Neural crest cell (in vitro differentiated cells): ENCODE measurements around the gene LSR. TPM values are rescaled to one million over a fixed set of nuclear protein-coding genes. Genes with fewer than 3 reads are reported as not detected.

Experiments used
- DNase-seq: peaks from one replicate; pipeline ENCODE4 v3.0.0; 2021; ENCODE audit warnings: low read depth, mixed read lengths, low spot score
- H3K27ac Mint-ChIP-seq: one replicate; pipeline ENCODE4 v1.8.0; 2021; ENCODE audit warnings: mild to moderate bottlenecking, mixed read lengths; ENCODE audit not compliant: unreplicated experiment
- H3K27me3 Mint-ChIP-seq: 2 replicates; pipeline ENCODE4 v1.8.0; 2021; ENCODE audit warnings: low read depth, mild to moderate bottlenecking, mixed read lengths
- H3K36me3 Mint-ChIP-seq: 2 replicates; pipeline ENCODE4 v1.8.0; 2021; ENCODE audit warnings: low read depth, mild to moderate bottlenecking, mixed read lengths
- H3K4me1 Mint-ChIP-seq: 2 replicates; pipeline ENCODE4 v1.8.0; 2021; ENCODE audit warnings: mixed read lengths
- H3K4me3 Mint-ChIP-seq: one replicate; pipeline ENCODE4 v1.8.0; 2021; ENCODE audit warnings: mild to moderate bottlenecking, mixed read lengths
- H3K9me3 Mint-ChIP-seq: 2 replicates; pipeline ENCODE4 v1.8.0; 2021; ENCODE audit warnings: mixed read lengths
- long read RNA-seq: library from polyadenylated mRNA; unstranded; transcript quantifications from one replicate; pipeline ENCODE4 v2.0.0, GENCODE V29; 2020
- total RNA-seq: library from RNA; stranded (reverse); gene quantifications from 2 replicates; pipeline ENCODE4 v1.2.1, GENCODE V29; 2021
- TF ChIP-seq, protein P1 (sequence below): fragments of 200-600 bp; sonication (generic); conservative IDR thresholded peaks from 2 replicates; pipeline ENCODE4 v1.5.0; 2021; ENCODE audit warnings: antibody characterized with exemption, mild to moderate bottlenecking

The LSR gene, protein sequence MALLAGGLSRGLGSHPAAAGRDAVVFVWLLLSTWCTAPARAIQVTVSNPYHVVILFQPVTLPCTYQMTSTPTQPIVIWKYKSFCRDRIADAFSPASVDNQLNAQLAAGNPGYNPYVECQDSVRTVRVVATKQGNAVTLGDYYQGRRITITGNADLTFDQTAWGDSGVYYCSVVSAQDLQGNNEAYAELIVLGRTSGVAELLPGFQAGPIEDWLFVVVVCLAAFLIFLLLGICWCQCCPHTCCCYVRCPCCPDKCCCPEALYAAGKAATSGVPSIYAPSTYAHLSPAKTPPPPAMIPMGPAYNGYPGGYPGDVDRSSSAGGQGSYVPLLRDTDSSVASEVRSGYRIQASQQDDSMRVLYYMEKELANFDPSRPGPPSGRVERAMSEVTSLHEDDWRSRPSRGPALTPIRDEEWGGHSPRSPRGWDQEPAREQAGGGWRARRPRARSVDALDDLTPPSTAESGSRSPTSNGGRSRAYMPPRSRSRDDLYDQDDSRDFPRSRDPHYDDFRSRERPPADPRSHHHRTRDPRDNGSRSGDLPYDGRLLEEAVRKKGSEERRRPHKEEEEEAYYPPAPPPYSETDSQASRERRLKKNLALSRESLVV
- 3.5 and 4.0 TPM in 2 replicates for total RNA-seq
- long read RNA-seq: 0 reads

DNA sequence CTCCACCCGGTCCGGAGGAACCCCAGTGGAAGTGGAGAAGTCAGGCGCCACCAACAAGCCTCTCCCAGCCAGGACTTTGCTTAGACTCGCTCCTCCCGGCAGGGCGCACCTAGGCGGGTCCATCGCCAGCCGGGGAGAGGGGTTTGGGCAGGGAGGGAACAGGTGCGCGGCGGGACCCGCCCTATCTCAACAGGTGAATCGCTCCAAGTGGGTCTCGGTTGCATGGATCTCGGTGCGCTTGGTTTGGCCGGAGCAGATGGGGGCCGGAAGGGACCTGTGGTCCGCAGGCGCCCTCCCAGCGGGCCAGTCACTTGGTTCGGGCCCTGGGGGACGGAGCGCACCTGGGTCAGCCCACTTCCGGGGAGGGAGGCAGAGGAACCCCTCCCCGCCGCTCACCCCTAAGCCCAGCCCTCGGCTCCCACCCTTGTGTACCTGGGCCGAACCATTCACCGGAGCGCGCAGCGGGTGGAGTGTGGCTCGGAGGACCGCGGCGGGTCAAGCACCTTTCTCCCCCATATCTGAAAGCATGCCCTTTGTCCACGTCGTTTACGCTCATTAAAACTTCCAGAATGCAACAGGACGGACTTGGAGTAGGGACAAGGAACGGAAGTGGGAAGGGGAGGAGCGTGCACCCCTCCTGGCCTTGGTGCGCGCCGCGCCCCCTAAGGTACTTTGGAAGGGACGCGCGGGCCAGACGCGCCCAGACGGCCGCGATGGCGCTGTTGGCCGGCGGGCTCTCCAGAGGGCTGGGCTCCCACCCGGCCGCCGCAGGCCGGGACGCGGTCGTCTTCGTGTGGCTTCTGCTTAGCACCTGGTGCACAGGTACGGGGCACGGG is at the start of gene LSR:
Gene LSR (plus strand): TSS at position 693 of the 836 bp plus-strand sequence. CDS start 21 bp downstream, at position 714.
- TF ChIP-seq, protein P1, sequence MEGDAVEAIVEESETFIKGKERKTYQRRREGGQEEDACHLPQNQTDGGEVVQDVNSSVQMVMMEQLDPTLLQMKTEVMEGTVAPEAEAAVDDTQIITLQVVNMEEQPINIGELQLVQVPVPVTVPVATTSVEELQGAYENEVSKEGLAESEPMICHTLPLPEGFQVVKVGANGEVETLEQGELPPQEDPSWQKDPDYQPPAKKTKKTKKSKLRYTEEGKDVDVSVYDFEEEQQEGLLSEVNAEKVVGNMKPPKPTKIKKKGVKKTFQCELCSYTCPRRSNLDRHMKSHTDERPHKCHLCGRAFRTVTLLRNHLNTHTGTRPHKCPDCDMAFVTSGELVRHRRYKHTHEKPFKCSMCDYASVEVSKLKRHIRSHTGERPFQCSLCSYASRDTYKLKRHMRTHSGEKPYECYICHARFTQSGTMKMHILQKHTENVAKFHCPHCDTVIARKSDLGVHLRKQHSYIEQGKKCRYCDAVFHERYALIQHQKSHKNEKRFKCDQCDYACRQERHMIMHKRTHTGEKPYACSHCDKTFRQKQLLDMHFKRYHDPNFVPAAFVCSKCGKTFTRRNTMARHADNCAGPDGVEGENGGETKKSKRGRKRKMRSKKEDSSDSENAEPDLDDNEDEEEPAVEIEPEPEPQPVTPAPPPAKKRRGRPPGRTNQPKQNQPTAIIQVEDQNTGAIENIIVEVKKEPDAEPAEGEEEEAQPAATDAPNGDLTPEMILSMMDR: no peak
- H3K27me3 Mint-ChIP-seq: peaks cover 82% of the 10 kb centered on the region
- no peak for DNase-seq
- peak within 1 kb of the TSS; percentile 69 for H3K4me3 Mint-ChIP-seq
- H3K4me1 Mint-ChIP-seq: peaks cover 20% of the 10 kb centered on the region
- peak within 1 kb of the TSS; percentile 86 for H3K27ac Mint-ChIP-seq
- H3K36me3 Mint-ChIP-seq: peaks cover 2% of the 10 kb centered on the region
- peaks cover 11% of the 10 kb centered on the region for H3K9me3 Mint-ChIP-seq

DNA sequence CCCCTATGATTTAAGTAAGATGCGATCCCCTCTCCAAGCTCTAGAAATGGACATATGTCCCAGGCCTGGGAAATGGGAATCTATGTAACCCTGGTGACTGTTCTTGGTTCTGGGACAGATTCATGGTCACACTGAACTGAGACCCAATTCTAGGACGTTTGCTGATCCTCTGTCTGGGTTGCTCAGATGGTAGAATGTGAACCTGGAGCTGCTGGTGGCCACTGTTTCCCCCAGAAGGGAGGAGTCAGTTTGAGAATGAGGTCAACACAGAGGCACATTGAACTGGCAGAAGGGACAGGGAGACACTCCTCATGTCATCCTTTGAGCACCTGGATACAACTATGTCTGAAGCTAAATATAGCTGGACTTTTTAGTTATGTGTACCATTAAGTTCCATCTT is 49.3 kb upstream of the LSR start:
- no peak for DNase-seq
- Mint-ChIP-seq H3K4me3 (no peak overlapping the region), H3K4me1 (peaks cover 6% of the 10 kb centered on the region), H3K9me3 (no peaks in the 10 kb centered on the region), H3K27ac (no peak overlapping the region), H3K27me3 (peaks cover 30% of the 10 kb centered on the region), H3K36me3 (no peaks in the 10 kb centered on the region)
- TF ChIP-seq, protein P1: no peak

DNA sequence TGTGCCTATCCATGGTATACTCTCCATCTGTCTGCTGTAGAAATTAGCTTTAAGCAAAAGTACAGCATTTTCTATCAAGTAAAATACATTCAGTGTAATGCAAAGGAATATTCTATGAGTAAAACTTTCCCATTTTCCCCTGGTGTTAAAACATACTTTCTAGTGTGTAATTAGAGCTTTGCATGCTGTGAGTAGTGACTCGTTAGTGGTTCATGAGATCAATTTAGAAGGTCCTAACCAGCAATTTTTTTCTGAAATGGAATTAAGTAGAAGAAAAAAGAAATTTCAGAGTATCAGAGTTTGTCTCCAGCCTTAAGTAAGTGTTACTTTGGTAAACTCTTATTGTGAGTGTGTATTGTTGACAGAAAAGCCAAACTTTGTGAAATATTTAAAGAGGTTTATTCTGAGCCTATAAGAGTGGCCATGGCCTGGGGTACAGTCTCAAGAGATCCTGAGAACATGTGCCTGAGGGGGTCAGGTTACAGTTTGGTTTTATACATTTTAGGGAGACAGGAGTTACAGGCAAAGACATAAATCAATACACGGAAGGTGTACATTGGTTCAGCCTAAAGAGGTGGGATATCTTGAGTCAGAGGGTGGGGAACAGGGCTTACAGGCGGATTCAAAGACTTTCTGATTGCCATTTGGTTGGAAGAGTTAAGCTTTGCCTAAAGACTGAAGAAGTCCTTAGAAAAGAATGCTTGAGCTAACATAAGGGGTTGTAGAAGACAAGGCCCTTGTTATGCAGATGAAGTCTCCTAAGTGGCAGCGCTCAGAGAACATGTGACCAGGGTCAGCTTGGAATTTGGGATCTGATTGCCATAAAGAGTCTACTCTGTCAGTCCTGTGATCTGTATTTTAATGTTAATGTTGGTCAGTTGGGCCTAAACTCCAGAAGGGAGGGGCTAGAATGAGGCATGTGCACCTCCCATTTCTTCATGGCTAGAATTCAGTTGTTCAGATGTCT is 45.8 kb upstream of the LSR start:
- no peak overlapping the region for H3K4me3 Mint-ChIP-seq
- peaks cover 6% of the 10 kb centered on the region for H3K4me1 Mint-ChIP-seq
- no peak for DNase-seq
- TF ChIP-seq, protein P1: no peak
- H3K9me3 Mint-ChIP-seq: no peaks in the 10 kb centered on the region
- H3K27me3 Mint-ChIP-seq: peaks cover 18% of the 10 kb centered on the region
- H3K27ac Mint-ChIP-seq: no peak overlapping the region
- no peaks in the 10 kb centered on the region for H3K36me3 Mint-ChIP-seq

DNA sequence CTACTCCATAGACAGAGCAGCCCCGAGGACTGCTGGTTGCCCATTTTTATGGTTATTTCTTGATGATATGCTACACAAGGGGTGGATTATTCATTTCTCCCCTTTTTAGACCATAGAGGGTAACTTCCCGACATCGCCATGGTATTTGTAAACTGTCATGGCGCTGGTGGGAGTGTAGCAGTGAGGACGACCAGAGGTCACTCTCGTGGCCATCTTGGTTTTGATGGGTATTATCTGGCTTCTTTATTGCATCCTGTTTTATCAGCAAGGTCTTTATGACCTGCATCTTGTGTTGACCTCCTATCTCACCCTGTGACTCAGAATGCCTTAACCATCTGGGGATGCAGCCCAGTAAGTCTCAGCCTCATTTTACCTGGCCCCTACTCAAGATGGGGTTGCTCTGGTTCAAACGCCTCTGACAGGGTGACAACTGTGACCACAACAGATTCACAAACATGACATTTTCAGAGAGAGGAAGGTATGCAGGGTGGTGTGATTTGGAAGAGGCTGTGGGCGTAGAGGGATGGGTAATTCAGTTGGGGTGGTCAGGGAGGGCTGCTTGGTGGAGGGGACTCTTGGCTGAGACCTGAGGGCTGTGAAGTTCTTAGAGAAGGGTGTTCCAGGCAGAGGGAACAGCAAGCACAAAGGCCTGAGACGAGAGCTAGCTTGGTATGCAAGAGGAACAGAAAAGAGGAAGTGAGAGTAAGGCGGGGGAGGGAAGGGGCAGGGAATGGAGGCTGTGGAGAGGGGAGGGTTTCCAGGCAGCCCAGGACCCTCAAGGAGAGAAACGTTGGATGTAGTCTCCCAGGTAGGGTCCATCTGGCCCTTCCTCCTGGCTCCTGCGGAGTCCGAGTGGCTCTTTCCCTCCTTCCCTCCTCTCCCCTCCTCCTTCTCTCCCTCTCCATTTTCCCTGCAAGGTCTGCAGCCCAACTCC is 43.7 kb upstream of the LSR start:
- H3K9me3 Mint-ChIP-seq: no peaks in the 10 kb centered on the region

More for the DNA sequence above, 43.7 kb upstream of the LSR start:
- H3K27me3 Mint-ChIP-seq: peaks cover 6% of the 10 kb centered on the region
- H3K4me1 Mint-ChIP-seq: peaks cover 6% of the 10 kb centered on the region
- H3K27ac Mint-ChIP-seq: no peak overlapping the region
- DNase-seq: no peak
- H3K36me3 Mint-ChIP-seq: no peaks in the 10 kb centered on the region
- no peak overlapping the region for H3K4me3 Mint-ChIP-seq
- TF ChIP-seq, protein P1: no peak
